NCI-H345 (cell line): Measurements from ENCODE around the gene MAP4K1.
"Not testable (repeated sequence)": the region's sequence is repeated elsewhere in the genome, so short reads cannot be mapped to it uniquely, and the experiment has no call there.

Source experiments
- DNase-seq: peaks from one replicate; lab custom pipeline; 2025; lab: John Stamatoyannopoulos, UW

MAP4K1 gene

GRCh38 chr19:38569368-38569983, 48.3 kb downstream of the MAP4K1 start:
- no peak for DNase-seq

GRCh38 chr19:38565691-38566105, 52.1 kb downstream of the MAP4K1 start:
- DNase-seq: no peak

- no peak for DNase-seq
Measured at GRCh38 chr19:38564981-38565690, 52.6 kb downstream of the MAP4K1 start.

- no peak for DNase-seq
Measured at GRCh38 chr19:38563475-38563874, 54.3 kb downstream of the MAP4K1 start.

- DNase-seq: no peak
Measured at GRCh38 chr19:38562096-38562495, 55.7 kb downstream of the MAP4K1 start.

GRCh38 chr19:38561658-38562057, 56.1 kb downstream of the MAP4K1 start:
- no peak for DNase-seq

GRCh38 chr19:38561053-38561606, 56.6 kb downstream of the MAP4K1 start:
- no peak for DNase-seq

GRCh38 chr19:38559428-38560401, 58.0 kb downstream of the MAP4K1 start:
- no peak for DNase-seq

- DNase-seq: not testable (repeated sequence)
Measured at GRCh38 chr19:38558933-38559332, 58.8 kb downstream of the MAP4K1 start.

GRCh38 chr19:38557205-38557799, 60.5 kb downstream of the MAP4K1 start:
- DNase-seq: no peak

- DNase-seq: no peak
Measured at GRCh38 chr19:38556521-38557174, 61.1 kb downstream of the MAP4K1 start.

GRCh38 chr19:38555200-38555599, 62.6 kb downstream of the MAP4K1 start:
- DNase-seq: no peak

GRCh38 chr19:38554676-38555141, 63.0 kb downstream of the MAP4K1 start:
- DNase-seq: no peak

- DNase-seq: not testable (repeated sequence)
Measured at GRCh38 chr19:38553239-38553638, 64.5 kb downstream of the MAP4K1 start.

GRCh38 chr19:38551450-38551813, 66.3 kb downstream of the MAP4K1 start:
- DNase-seq: no peak

- no peak for DNase-seq
Measured at GRCh38 chr19:38550376-38550775, 67.4 kb downstream of the MAP4K1 start.

GRCh38 chr19:38549942-38550341, 67.8 kb downstream of the MAP4K1 start:
- DNase-seq: no peak

GRCh38 chr19:38549061-38549460, 68.7 kb downstream of the MAP4K1 start:
- no peak for DNase-seq

- DNase-seq: no peak
Measured at GRCh38 chr19:38547421-38547820, 70.3 kb downstream of the MAP4K1 start.

GRCh38 chr19:38545596-38545995, 72.2 kb downstream of the MAP4K1 start:
- DNase-seq: no peak
